Stimulated activated naive CD4-positive, alpha-beta T cell treated with Interleukin-2 at 50 U/mL for 16 hours (primary cell): ENCODE measurements around the gene PLPP4.

Source experiments
- DNase-seq: peaks from one replicate; lab custom pipeline; 2025; lab: John Stamatoyannopoulos, UW

The PLPP4 gene

GRCh38 chr10:120610791-120611190 lies 153.8 kb downstream of the PLPP4 start:
- DNase-seq, result no peak

- no peak for DNase-seq
Measured at GRCh38 chr10:120612756-120613155, 155.7 kb downstream of the PLPP4 start.

GRCh38 chr10:120613180-120613579 lies 156.2 kb downstream of the PLPP4 start:
- no peak for DNase-seq

- DNase-seq, result no peak
Measured at GRCh38 chr10:120614680-120615079, 157.7 kb downstream of the PLPP4 start.

- no peak for DNase-seq
Measured at GRCh38 chr10:120616311-120616911, 159.4 kb downstream of the PLPP4 start.

- DNase-seq, result no peak
Measured at GRCh38 chr10:120628197-120628596, 171.2 kb downstream of the PLPP4 start.

GRCh38 chr10:120630266-120630665 lies 173.2 kb downstream of the PLPP4 start:
- DNase-seq, result no peak

GRCh38 chr10:120632047-120632446 lies 175.0 kb downstream of the PLPP4 start:
- no peak for DNase-seq

GRCh38 chr10:120632942-120633341 lies 175.9 kb downstream of the PLPP4 start:
- no peak for DNase-seq

- DNase-seq, result no peak
Measured at GRCh38 chr10:120634659-120635058, 177.6 kb downstream of the PLPP4 start.
